ENCODE data around the gene SPPL2B. TPM values are rescaled to one million over a fixed set of nuclear protein-coding genes. Genes with fewer than 3 reads are reported as not detected.

Gene SPPL2B
- polyA plus RNA-seq, 3 donors, result 5.7 to 64.9 (median 8.7) TPM

DNA sequence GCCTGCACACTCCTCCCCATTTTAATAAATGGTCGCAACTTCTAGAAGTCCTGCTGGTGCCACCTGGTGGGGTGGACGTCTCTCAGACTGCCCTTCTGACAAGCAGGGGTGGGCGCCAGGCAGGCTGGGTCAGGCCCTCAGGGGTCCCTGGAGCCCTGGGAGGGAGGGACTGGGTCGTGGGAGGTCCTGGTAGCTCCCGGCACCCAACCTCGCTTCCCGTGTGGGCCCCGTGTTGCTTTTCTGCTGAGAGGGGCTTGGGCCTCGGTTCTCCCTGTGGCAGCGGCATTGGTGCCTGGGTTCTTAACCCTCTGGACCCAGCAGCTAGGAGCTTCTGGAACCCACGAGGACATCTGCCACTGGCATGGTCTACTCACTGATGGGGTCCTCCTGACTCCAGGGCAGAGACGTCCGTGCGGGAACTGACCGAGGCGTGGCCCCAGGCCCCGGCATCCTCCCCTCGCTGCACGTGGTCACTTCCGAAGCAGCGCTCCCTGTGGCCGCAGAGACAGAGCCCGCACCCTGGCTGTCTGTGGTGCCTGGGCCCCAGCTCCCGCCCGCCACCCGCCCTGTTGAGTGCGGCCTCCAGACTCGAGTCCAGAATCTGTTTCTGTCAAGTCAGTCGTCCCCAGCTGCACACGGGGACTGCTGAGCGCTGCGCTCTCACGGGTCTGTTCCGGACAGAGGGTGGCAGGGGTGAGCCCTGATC lies 25.6 kb downstream of the SPPL2B start:
- no peak overlapping the region for H3K4me2 ChIP-seq (replicated peaks; ENCODE audit: extremely low read depth, low read length, poor library complexity, severe bottlenecking)
- WGBS (ENCODE audit: insufficient coverage), result 96% methylated on average over 25 of the region's 34 CpGs
- H3K36me3 ChIP-seq (replicated peaks in 1 of 2; ENCODE audit: control insufficient read depth in 1 of 2, insufficient read depth in 2 of 2, low read length in 2 of 2), result peaks cover 13 to 26% of the 10 kb centered on the region in 2 donors

DNA sequence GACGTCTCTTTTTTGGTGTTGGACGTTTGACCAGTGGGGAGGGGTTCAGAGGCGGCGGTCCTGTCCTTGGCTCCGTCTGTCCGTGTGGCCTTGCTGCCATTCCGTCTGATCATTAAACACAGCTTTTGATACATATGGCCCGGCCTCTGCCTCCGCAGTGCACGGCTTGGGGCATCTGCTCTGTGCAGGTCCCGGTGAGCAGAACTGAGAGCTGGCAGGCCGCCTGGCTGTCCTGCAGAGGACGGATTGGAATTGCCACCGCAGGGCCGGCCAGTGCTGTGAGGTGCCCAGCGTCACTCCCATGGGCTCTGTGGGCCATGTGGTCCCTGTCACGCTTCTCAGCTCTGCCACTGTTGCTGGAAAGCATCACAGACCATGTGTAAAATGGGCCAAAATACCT lies 26.2 kb downstream of the SPPL2B start:
- DNase-seq, result no peak
- H4K20me1 ChIP-seq (ENCODE audit: insufficient read depth, low read length), result no peaks in the 10 kb centered on the region
- no peaks in the 10 kb centered on the region for H3K4me1 Mint-ChIP-seq
- intact Hi-C loops (cut with micrococcal nuclease), result no loop called here
- peaks cover 13 to 25% of the 10 kb centered on the region in 2 donors for H3K36me3 ChIP-seq (replicated peaks in 1 of 2; ENCODE audit: control insufficient read depth in 1 of 2, insufficient read depth in 2 of 2, low read length in 2 of 2)
- H3K9me3 Mint-ChIP-seq, result no peaks in the 10 kb centered on the region
- H3K36me3 Mint-ChIP-seq, result peaks cover 0 to 14% of the 10 kb centered on the region in 2 donors
- no peak overlapping the region for H3K27ac Mint-ChIP-seq
- peaks cover 12 to 20% (median 12%) of the 10 kb centered on the region in 3 donors for H3K27me3 Mint-ChIP-seq (ENCODE audit: low read depth in 3 of 3)
- no peaks in the 10 kb centered on the region for H3K9me3 ChIP-seq (replicated peaks in 1 of 2; ENCODE audit: control insufficient read depth in 1 of 2, insufficient read depth in 1 of 2, low read length in 2 of 2)
- H2AFZ ChIP-seq (ENCODE audit: insufficient read depth, low read depth, low read length, poor library complexity, severe bottlenecking), result no peak overlapping the region
- H3K79me2 ChIP-seq (ENCODE audit: insufficient read depth, low read length), result no peaks in the 10 kb centered on the region
- TF ChIP-seq, protein P1, sequence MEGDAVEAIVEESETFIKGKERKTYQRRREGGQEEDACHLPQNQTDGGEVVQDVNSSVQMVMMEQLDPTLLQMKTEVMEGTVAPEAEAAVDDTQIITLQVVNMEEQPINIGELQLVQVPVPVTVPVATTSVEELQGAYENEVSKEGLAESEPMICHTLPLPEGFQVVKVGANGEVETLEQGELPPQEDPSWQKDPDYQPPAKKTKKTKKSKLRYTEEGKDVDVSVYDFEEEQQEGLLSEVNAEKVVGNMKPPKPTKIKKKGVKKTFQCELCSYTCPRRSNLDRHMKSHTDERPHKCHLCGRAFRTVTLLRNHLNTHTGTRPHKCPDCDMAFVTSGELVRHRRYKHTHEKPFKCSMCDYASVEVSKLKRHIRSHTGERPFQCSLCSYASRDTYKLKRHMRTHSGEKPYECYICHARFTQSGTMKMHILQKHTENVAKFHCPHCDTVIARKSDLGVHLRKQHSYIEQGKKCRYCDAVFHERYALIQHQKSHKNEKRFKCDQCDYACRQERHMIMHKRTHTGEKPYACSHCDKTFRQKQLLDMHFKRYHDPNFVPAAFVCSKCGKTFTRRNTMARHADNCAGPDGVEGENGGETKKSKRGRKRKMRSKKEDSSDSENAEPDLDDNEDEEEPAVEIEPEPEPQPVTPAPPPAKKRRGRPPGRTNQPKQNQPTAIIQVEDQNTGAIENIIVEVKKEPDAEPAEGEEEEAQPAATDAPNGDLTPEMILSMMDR (IDR thresholded peaks at IDR 0.05), result no peak
- H3K27ac ChIP-seq (ENCODE audit: low read depth in 1 of 2, low read length in 2 of 2), result no peak overlapping the region
- WGBS (ENCODE audit: insufficient coverage), result 94% methylated on average over 11 of the region's 17 CpGs
- H3K4me2 ChIP-seq (replicated peaks; ENCODE audit: extremely low read depth, low read length, poor library complexity, severe bottlenecking), result no peak overlapping the region
- H3K4me3 Mint-ChIP-seq, result no peak overlapping the region
- peaks cover under 1 to 14% of the 10 kb centered on the region in 2 donors for H3K27me3 ChIP-seq (ENCODE audit: control insufficient read depth in 2 of 2, insufficient read depth in 2 of 2, low read length in 2 of 2)
- no peaks in the 10 kb centered on the region for H3K4me1 ChIP-seq (ENCODE audit: control insufficient read depth in 1 of 2, insufficient read depth in 2 of 2, low read length in 2 of 2)
- H3K4me3 ChIP-seq (replicated peaks in 1 of 3; ENCODE audit: low read depth in 2 of 3, low read length in 3 of 3), result no peak overlapping the region
- no peak overlapping the region for H3K9ac ChIP-seq (ENCODE audit: insufficient read depth, low read length, poor library complexity, severe bottlenecking)

More for the DNA sequence above, 25.6 kb downstream of the SPPL2B start:
- H3K9ac ChIP-seq (ENCODE audit: insufficient read depth, low read length, poor library complexity, severe bottlenecking), result no peak overlapping the region
- intact Hi-C loops (cut with micrococcal nuclease), result no loop called here
- H3K4me1 Mint-ChIP-seq, result no peaks in the 10 kb centered on the region
- H3K79me2 ChIP-seq (ENCODE audit: insufficient read depth, low read length), result no peaks in the 10 kb centered on the region
- TF ChIP-seq, protein P1 (IDR thresholded peaks at IDR 0.05), result no peak
- H3K4me1 ChIP-seq (ENCODE audit: control insufficient read depth in 1 of 2, insufficient read depth in 2 of 2, low read length in 2 of 2), result no peaks in the 10 kb centered on the region
- no peak overlapping the region for H3K4me3 Mint-ChIP-seq
- H3K9me3 Mint-ChIP-seq, result no peaks in the 10 kb centered on the region
- H3K27ac Mint-ChIP-seq, result no peak overlapping the region
- H3K9me3 ChIP-seq (replicated peaks in 1 of 2; ENCODE audit: control insufficient read depth in 1 of 2, insufficient read depth in 1 of 2, low read length in 2 of 2), result no peaks in the 10 kb centered on the region
- H4K20me1 ChIP-seq (ENCODE audit: insufficient read depth, low read length), result no peaks in the 10 kb centered on the region
- H3K27me3 Mint-ChIP-seq (ENCODE audit: low read depth in 3 of 3), result peaks cover 6 to 13% (median 7%) of the 10 kb centered on the region in 3 donors
- H2AFZ ChIP-seq (ENCODE audit: insufficient read depth, low read depth, low read length, poor library complexity, severe bottlenecking), result no peak overlapping the region
- H3K27me3 ChIP-seq (ENCODE audit: control insufficient read depth in 2 of 2, insufficient read depth in 2 of 2, low read length in 2 of 2), result peaks cover 0 to 10% of the 10 kb centered on the region in 2 donors
- no peak overlapping the region for H3K4me3 ChIP-seq (replicated peaks in 1 of 3; ENCODE audit: low read depth in 2 of 3, low read length in 3 of 3)
- DNase-seq, result no peak
- H3K27ac ChIP-seq (ENCODE audit: low read depth in 1 of 2, low read length in 2 of 2), result no peak overlapping the region
- peaks cover 0 to 14% of the 10 kb centered on the region in 2 donors for H3K36me3 Mint-ChIP-seq

Data from CD14-positive monocyte (primary cell).